Testis (tissue), 2 donors: Measurements from ENCODE around the gene ZNG1F.
"Not testable (repeated sequence)": the region's sequence is repeated elsewhere in the genome, so short reads cannot be mapped to it uniquely, and the experiment has no call there.

ENCODE experiments used
- POLR2A ChIP-seq: fragments of 450-650 bp; IDR thresholded peaks from one replicate; pipeline ENCODE4 v1.6.1; 2017; ENCODE audit warnings: antibody characterized with exemption, mild to moderate bottlenecking, moderate library complexity
- TF ChIP-seq, protein P1 (sequence below), 3 experiments: fragments of 450-650 bp in 2 of 3; fragments of 200-600 bp in 1 of 3; sonication (generic) in 1 of 3; IDR thresholded peaks; one replicate each; pipeline ENCODE4 v1.5.1; 2016 to 2019; ENCODE audit warnings: antibody characterized with exemption in 3 of 3, mild to moderate bottlenecking in 2 of 3, moderate library complexity in 1 of 3

DNA sequence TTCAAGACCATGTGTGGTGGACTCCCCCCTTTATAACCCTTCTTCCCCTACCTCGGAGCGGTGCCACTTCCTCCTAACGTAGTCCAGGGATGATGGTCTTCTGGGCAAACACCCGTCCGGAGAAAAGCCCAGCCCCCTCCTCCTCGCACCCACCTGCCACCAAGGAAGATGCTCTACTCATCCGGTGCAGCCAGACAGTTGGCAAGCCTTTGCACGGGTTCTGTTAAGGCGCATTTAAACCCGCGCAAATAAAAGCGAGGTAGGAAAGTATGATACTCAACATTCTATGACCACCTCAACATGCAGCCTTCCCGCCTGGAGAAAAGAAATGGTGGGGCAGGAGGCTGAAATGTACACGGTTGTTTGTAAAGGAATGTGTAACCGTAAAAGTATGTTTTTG is 60.5 kb downstream of the ZNG1F start, which contains the start of gene FOXD4L6:
- TF ChIP-seq, protein P1, sequence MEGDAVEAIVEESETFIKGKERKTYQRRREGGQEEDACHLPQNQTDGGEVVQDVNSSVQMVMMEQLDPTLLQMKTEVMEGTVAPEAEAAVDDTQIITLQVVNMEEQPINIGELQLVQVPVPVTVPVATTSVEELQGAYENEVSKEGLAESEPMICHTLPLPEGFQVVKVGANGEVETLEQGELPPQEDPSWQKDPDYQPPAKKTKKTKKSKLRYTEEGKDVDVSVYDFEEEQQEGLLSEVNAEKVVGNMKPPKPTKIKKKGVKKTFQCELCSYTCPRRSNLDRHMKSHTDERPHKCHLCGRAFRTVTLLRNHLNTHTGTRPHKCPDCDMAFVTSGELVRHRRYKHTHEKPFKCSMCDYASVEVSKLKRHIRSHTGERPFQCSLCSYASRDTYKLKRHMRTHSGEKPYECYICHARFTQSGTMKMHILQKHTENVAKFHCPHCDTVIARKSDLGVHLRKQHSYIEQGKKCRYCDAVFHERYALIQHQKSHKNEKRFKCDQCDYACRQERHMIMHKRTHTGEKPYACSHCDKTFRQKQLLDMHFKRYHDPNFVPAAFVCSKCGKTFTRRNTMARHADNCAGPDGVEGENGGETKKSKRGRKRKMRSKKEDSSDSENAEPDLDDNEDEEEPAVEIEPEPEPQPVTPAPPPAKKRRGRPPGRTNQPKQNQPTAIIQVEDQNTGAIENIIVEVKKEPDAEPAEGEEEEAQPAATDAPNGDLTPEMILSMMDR (IDR thresholded peaks at IDR 0.05), result not testable (repeated sequence)
- TF ChIP-seq POLR2A, result not testable (repeated sequence)
